Spleen (tissue), 7 donors: Measurements from ENCODE around the gene IQSEC1.

Experiments used
- CTCF ChIP-seq, 11 experiments: fragments of 200-600 bp in 7 of 11; fragments of 450-650 bp in 4 of 11; sonication (generic) in 4 of 11; IDR thresholded peaks in 8 of 11; conservative IDR thresholded peaks in 3 of 11; 1 replicate in 7 of 11; 2 replicates in 4 of 11; pipeline versions ENCODE4 v1.4.0 to v1.8.0; 2016 to 2021; ENCODE audit warnings: antibody characterized with exemption in 11 of 11, inconsistent platforms in 4 of 11, mild to moderate bottlenecking in 1 of 11
- POLR2A ChIP-seq, 3 donors: fragments of 450-650 bp; IDR thresholded peaks; one replicate each; pipeline ENCODE4 v1.5.1; 2017; ENCODE audit warnings: antibody characterized with exemption in 3 of 3, mild to moderate bottlenecking in 1 of 3
- POLR2AphosphoS5 ChIP-seq, 3 donors: sonication (generic); formaldehyde crosslinking; IDR thresholded peaks; one replicate each; pipeline ENCODE4 v1.5.1; 2017; ENCODE audit warnings: antibody characterized with exemption in 3 of 3
- donor health status: DM: no; HTN: no; CAD: no; lungs with moderate emphysema.
- donor health status: DM: no; HTN: no; CAD: no.
- donor health status: DM: no; HTN: no; CAD: no.

GRCh38 chr3:13057282-13058040 lies 15.8 kb downstream of the IQSEC1 start:
- TF ChIP-seq CTCF (IDR thresholded peaks at IDR 0.05 in 8 of 11, conservative IDR thresholded peaks at IDR 0.05 in 3 of 11): no peak
- no peak for TF ChIP-seq POLR2A (IDR thresholded peaks at IDR 0.05)
- no peak for TF ChIP-seq POLR2AphosphoS5 (IDR thresholded peaks at IDR 0.05)
